ENCODE measurements around the gene CACNA1B.
A peak's percentile ranks its signal among the peaks of the same experiment; 100 is the strongest.

CACNA1B gene

GRCh38 chr9:137924761-137925369 lies 47.3 kb downstream of the CACNA1B start:
- no peaks in the 10 kb centered on the region for H3K36me3 ChIP-seq (ENCODE audit: control insufficient read depth in 1 of 2, insufficient read depth in 2 of 2, low read depth in 1 of 2, low read length in 2 of 2)
- no peak overlapping the region for H2BK12ac ChIP-seq (ENCODE audit: low read length in 2 of 2)
- no peak overlapping the region for H2BK5ac ChIP-seq (ENCODE audit: low read depth, low read length, poor library complexity, severe bottlenecking)
- H3K79me1 ChIP-seq (replicated peaks; ENCODE audit: low read length, poor library complexity, severe bottlenecking): no peaks in the 10 kb centered on the region
- H3K27ac ChIP-seq (ENCODE audit: low read length, poor library complexity, severe bottlenecking): no peak overlapping the region
- no peak overlapping the region for H2AK5ac ChIP-seq (ENCODE audit: low read length, severe bottlenecking)
- H4K8ac ChIP-seq (ENCODE audit: low read length): no peak overlapping the region
- H3K9me3 ChIP-seq (ENCODE audit: control insufficient read depth, low read length): peaks cover 14% of the 10 kb centered on the region
- H3K4ac ChIP-seq (ENCODE audit: low read depth in 1 of 2, low read length in 2 of 2): no peak overlapping the region
- no peak overlapping the region for H3K18ac ChIP-seq (ENCODE audit: low read depth in 1 of 2, low read length in 2 of 2)
- no peak overlapping the region for H3K4me2 ChIP-seq (ENCODE audit: low read length, poor library complexity, severe bottlenecking)
- H3K23ac ChIP-seq (ENCODE audit: low read length in 2 of 2): no peak overlapping the region
- no peaks in the 10 kb centered on the region for H3K27me3 ChIP-seq (ENCODE audit: control insufficient read depth in 1 of 2, insufficient read depth in 1 of 2, low read length in 2 of 2)
- no peak overlapping the region for H3K9ac ChIP-seq (ENCODE audit: low read length)
- no peak overlapping the region for H2BK15ac ChIP-seq (ENCODE audit: low read depth, poor library complexity, severe bottlenecking)
- no peak for DNase-seq
- no peak overlapping the region for H3K14ac ChIP-seq (ENCODE audit: low read length in 2 of 2)
- no peak overlapping the region for H3K4me3 ChIP-seq (ENCODE audit: insufficient read depth in 1 of 2, low read depth in 1 of 2, low read length in 2 of 2)
- no peak overlapping the region for H4K91ac ChIP-seq (ENCODE audit: low read length)
- no peaks in the 10 kb centered on the region for H3K4me1 ChIP-seq (ENCODE audit: control insufficient read depth, insufficient read depth, low read depth, low read length)
- H2BK120ac ChIP-seq (ENCODE audit: low read depth, low read length): no peak overlapping the region
- no peak overlapping the region for H2AFZ ChIP-seq (ENCODE audit: low read depth, low read length)
- 78% methylated on average over 9 of the region's 9 CpGs for WGBS

- H4K91ac ChIP-seq (ENCODE audit: low read length): no peak overlapping the region
- H2BK120ac ChIP-seq (ENCODE audit: low read depth, low read length): no peak overlapping the region
- no peaks in the 10 kb centered on the region for H3K79me1 ChIP-seq (replicated peaks; ENCODE audit: low read length, poor library complexity, severe bottlenecking)
- peaks cover 43% of the 10 kb centered on the region for H3K9me3 ChIP-seq (ENCODE audit: control insufficient read depth, low read length)
- H3K18ac ChIP-seq (ENCODE audit: low read depth in 1 of 2, low read length in 2 of 2): no peak overlapping the region
- DNase-seq: no peak
- H3K4me2 ChIP-seq (ENCODE audit: low read length, poor library complexity, severe bottlenecking): no peak overlapping the region
- H3K27ac ChIP-seq (ENCODE audit: low read length, poor library complexity, severe bottlenecking): no peak overlapping the region
- H3K4me3 ChIP-seq (ENCODE audit: insufficient read depth in 1 of 2, low read depth in 1 of 2, low read length in 2 of 2): no peak overlapping the region
- no peaks in the 10 kb centered on the region for H3K36me3 ChIP-seq (ENCODE audit: control insufficient read depth in 1 of 2, insufficient read depth in 2 of 2, low read depth in 1 of 2, low read length in 2 of 2)
- no peak overlapping the region for H2BK15ac ChIP-seq (ENCODE audit: low read depth, poor library complexity, severe bottlenecking)
- H3K4me1 ChIP-seq (ENCODE audit: control insufficient read depth, insufficient read depth, low read depth, low read length): no peaks in the 10 kb centered on the region
- no peak overlapping the region for H3K4ac ChIP-seq (ENCODE audit: low read depth in 1 of 2, low read length in 2 of 2)
- H2AFZ ChIP-seq (ENCODE audit: low read depth, low read length): no peak overlapping the region
- H3K27me3 ChIP-seq (ENCODE audit: control insufficient read depth in 1 of 2, insufficient read depth in 1 of 2, low read length in 2 of 2): no peaks in the 10 kb centered on the region
- no peak overlapping the region for H3K23ac ChIP-seq (ENCODE audit: low read length in 2 of 2)
- H3K14ac ChIP-seq (ENCODE audit: low read length in 2 of 2): no peak overlapping the region
- no peak overlapping the region for H2BK12ac ChIP-seq (ENCODE audit: low read length in 2 of 2)
- H2AK5ac ChIP-seq (ENCODE audit: low read length, severe bottlenecking): no peak overlapping the region
- WGBS: 77% methylated on average over 5 of the region's 5 CpGs
- no peak overlapping the region for H2BK5ac ChIP-seq (ENCODE audit: low read depth, low read length, poor library complexity, severe bottlenecking)
- H4K8ac ChIP-seq (ENCODE audit: low read length): no peak overlapping the region
- no peak overlapping the region for H3K9ac ChIP-seq (ENCODE audit: low read length)
Observed at GRCh38 chr9:137943655-137944054, 66.1 kb downstream of the CACNA1B start.

- Histone ChIP-seq H3K27me3 (ENCODE audit: control insufficient read depth in 1 of 2, insufficient read depth in 1 of 2, low read length in 2 of 2) (no peaks in the 10 kb centered on the region), H2BK120ac (ENCODE audit: low read depth, low read length) (no peak overlapping the region), H2AFZ (ENCODE audit: low read depth, low read length) (no peak overlapping the region), H3K14ac (ENCODE audit: low read length in 2 of 2) (no peak overlapping the region), H3K18ac (ENCODE audit: low read depth in 1 of 2, low read length in 2 of 2) (no peak overlapping the region), H2BK15ac (ENCODE audit: low read depth, poor library complexity, severe bottlenecking) (no peak overlapping the region), H3K23ac (ENCODE audit: low read length in 2 of 2) (no peak overlapping the region), H2BK12ac (ENCODE audit: low read length in 2 of 2) (no peak overlapping the region), H4K8ac (ENCODE audit: low read length) (no peak overlapping the region), H2AK5ac (ENCODE audit: low read length, severe bottlenecking) (no peak overlapping the region), H2BK5ac (ENCODE audit: low read depth, low read length, poor library complexity, severe bottlenecking) (no peak overlapping the region), H3K4me3 (ENCODE audit: insufficient read depth in 1 of 2, low read depth in 1 of 2, low read length in 2 of 2) (no peak overlapping the region), H3K4ac (ENCODE audit: low read depth in 1 of 2, low read length in 2 of 2) (no peak overlapping the region), H3K4me1 (ENCODE audit: control insufficient read depth, insufficient read depth, low read depth, low read length) (peaks cover 3% of the 10 kb centered on the region), H4K91ac (ENCODE audit: low read length) (no peak overlapping the region), H3K36me3 (ENCODE audit: control insufficient read depth in 1 of 2, insufficient read depth in 2 of 2, low read depth in 1 of 2, low read length in 2 of 2) (peaks cover 0 to 3% of the 10 kb centered on the region in 2 experiments), H3K9me3 (ENCODE audit: control insufficient read depth, low read length) (peaks cover 41% of the 10 kb centered on the region), H3K4me2 (ENCODE audit: low read length, poor library complexity, severe bottlenecking) (no peak overlapping the region), H3K27ac (ENCODE audit: low read length, poor library complexity, severe bottlenecking) (no peak overlapping the region), H3K9ac (ENCODE audit: low read length) (no peak overlapping the region), H3K79me1 (replicated peaks; ENCODE audit: low read length, poor library complexity, severe bottlenecking) (no peaks in the 10 kb centered on the region)
- whole genome bisulfite sequencing: 81% methylated on average over 3 of the region's 4 CpGs
- peak; percentile 6 for DNase-seq
Observed at GRCh38 chr9:137945581-137945980, 68.0 kb downstream of the CACNA1B start.

GRCh38 chr9:137946993-137947392 lies 69.4 kb downstream of the CACNA1B start:
- DNase-seq: no peak
- Histone ChIP-seq H2BK12ac (ENCODE audit: low read length in 2 of 2) (no peak overlapping the region), H2BK120ac (ENCODE audit: low read depth, low read length) (no peak overlapping the region), H3K23ac (ENCODE audit: low read length in 2 of 2) (no peak overlapping the region), H3K27ac (ENCODE audit: low read length, poor library complexity, severe bottlenecking) (no peak overlapping the region), H3K4me1 (ENCODE audit: control insufficient read depth, insufficient read depth, low read depth, low read length) (peaks cover 3% of the 10 kb centered on the region), H3K27me3 (ENCODE audit: control insufficient read depth in 1 of 2, insufficient read depth in 1 of 2, low read length in 2 of 2) (no peaks in the 10 kb centered on the region), H3K18ac (ENCODE audit: low read depth in 1 of 2, low read length in 2 of 2) (no peak overlapping the region), H2AK5ac (ENCODE audit: low read length, severe bottlenecking) (no peak overlapping the region), H3K36me3 (ENCODE audit: control insufficient read depth in 1 of 2, insufficient read depth in 2 of 2, low read depth in 1 of 2, low read length in 2 of 2) (peaks cover 0 to 3% of the 10 kb centered on the region in 2 experiments), H2AFZ (ENCODE audit: low read depth, low read length) (no peak overlapping the region), H3K4ac (ENCODE audit: low read depth in 1 of 2, low read length in 2 of 2) (no peak overlapping the region), H3K14ac (ENCODE audit: low read length in 2 of 2) (no peak overlapping the region), H2BK15ac (ENCODE audit: low read depth, poor library complexity, severe bottlenecking) (no peak overlapping the region), H2BK5ac (ENCODE audit: low read depth, low read length, poor library complexity, severe bottlenecking) (no peak overlapping the region), H4K91ac (ENCODE audit: low read length) (no peak overlapping the region), H3K4me3 (ENCODE audit: insufficient read depth in 1 of 2, low read depth in 1 of 2, low read length in 2 of 2) (no peak overlapping the region), H3K79me1 (replicated peaks; ENCODE audit: low read length, poor library complexity, severe bottlenecking) (no peaks in the 10 kb centered on the region), H4K8ac (ENCODE audit: low read length) (no peak overlapping the region), H3K9me3 (ENCODE audit: control insufficient read depth, low read length) (peaks cover 35% of the 10 kb centered on the region), H3K9ac (ENCODE audit: low read length) (no peak overlapping the region), H3K4me2 (ENCODE audit: low read length, poor library complexity, severe bottlenecking) (no peak overlapping the region)
- WGBS: 54% methylated on average over 2 of the region's 2 CpGs
